Naive thymus-derived CD4-positive, alpha-beta T cell (primary cell): ENCODE measurements around the gene ALAS1. TPM values are rescaled to one million over a fixed set of nuclear protein-coding genes. Genes with fewer than 3 reads are reported as not detected.
A peak's percentile ranks its signal among the peaks of the same experiment; 100 is the strongest.

Source experiments
- ATAC-seq: fragments of 150-1000 bp; cut with Tn5 transposase; 2 replicates; pipeline ENCODE4 v1.10.0; 2021; ENCODE audit warnings: mild to moderate bottlenecking, moderate library complexity
- CTCF ChIA-PET: fragments of 350-600 bp; sonication (Branson Sonifier 250); formaldehyde crosslinking; loops from one replicate; lab custom pipeline; 2021; ENCODE audit warnings: antibody characterized with exemption; lab: Charles Lee
- POLR2A ChIA-PET: fragments of 350-600 bp; sonication (Branson Sonifier 250); formaldehyde crosslinking; loops from one replicate; lab custom pipeline; 2021; ENCODE audit warnings: antibody characterized with exemption, inconsistent platforms; lab: Charles Lee
- DNase-seq, 9 donors: peaks; one replicate each; pipeline versions ENCODE4 v3.0.0 to v3.0.0-alpha.2; 2020 to 2022; ENCODE audit warnings: mixed read lengths in 1 of 9
- H3K27ac ChIP-seq: one replicate; pipeline ENCODE4 v1.7.0; 2013; ENCODE audit warnings: mild to moderate bottlenecking, low read depth, low read length, moderate library complexity
- H3K27me3 ChIP-seq, 2 donors: one replicate each; pipeline ENCODE4 v1.7.0; 2013; ENCODE audit warnings: low read length in 2 of 2, mild to moderate bottlenecking in 2 of 2, moderate library complexity in 2 of 2; ENCODE audit not compliant: control insufficient read depth in 2 of 2, insufficient read depth in 2 of 2
- H3K36me3 ChIP-seq, 3 experiments: 1 replicate in 2 of 3; 2 replicates in 1 of 3; pipeline ENCODE4 v1.7.0; 2013; ENCODE audit warnings: low read length in 3 of 3, mild to moderate bottlenecking in 3 of 3, moderate library complexity in 1 of 3; ENCODE audit not compliant: insufficient read depth in 3 of 3, control insufficient read depth in 2 of 3
- H3K4me1 ChIP-seq, 2 donors: one replicate each; pipeline ENCODE4 v1.7.0; 2013; ENCODE audit warnings: low read length in 2 of 2, mild to moderate bottlenecking in 2 of 2, moderate library complexity in 1 of 2; ENCODE audit not compliant: control insufficient read depth in 2 of 2, insufficient read depth in 2 of 2
- H3K4me3 ChIP-seq: 2 replicates; pipeline ENCODE4 v1.7.0; 2013; ENCODE audit warnings: mild to moderate bottlenecking, low read length
- H3K9me3 ChIP-seq, 3 experiments: 1 replicate in 2 of 3; 2 replicates in 1 of 3; pipeline ENCODE4 v1.7.0; 2013; ENCODE audit warnings: low read length in 3 of 3; ENCODE audit not compliant: control insufficient read depth in 2 of 3
- H3K27ac Mint-ChIP-seq, 9 donors: one replicate each; pipeline ENCODE4 v1.8.0; 2020 to 2022; ENCODE audit warnings: mixed read lengths in 9 of 9, mild to moderate bottlenecking in 8 of 9, moderate library complexity in 5 of 9, inconsistent platforms in 2 of 9
- H3K27me3 Mint-ChIP-seq, 5 donors: one replicate each; pipeline ENCODE4 v1.8.0; 2021 to 2022; ENCODE audit warnings: mixed read lengths in 5 of 5, mild to moderate bottlenecking in 1 of 5
- H3K36me3 Mint-ChIP-seq, 5 donors: one replicate each; pipeline ENCODE4 v1.8.0; 2020 to 2022; ENCODE audit warnings: mixed read lengths in 5 of 5, mild to moderate bottlenecking in 3 of 5, inconsistent platforms in 1 of 5
- H3K4me1 Mint-ChIP-seq, 7 donors: one replicate each; pipeline ENCODE4 v1.8.0; 2020 to 2022; ENCODE audit warnings: mixed read lengths in 7 of 7, mild to moderate bottlenecking in 3 of 7, inconsistent platforms in 1 of 7
- H3K4me3 Mint-ChIP-seq, 10 donors: one replicate each; pipeline ENCODE4 v1.8.0; 2020 to 2022; ENCODE audit warnings: mild to moderate bottlenecking in 10 of 10, mixed read lengths in 10 of 10, moderate library complexity in 6 of 10, inconsistent platforms in 2 of 10
- H3K9me3 Mint-ChIP-seq, 11 donors: one replicate each; pipeline ENCODE4 v1.8.0; 2020 to 2022; ENCODE audit warnings: mixed read lengths in 11 of 11, mild to moderate bottlenecking in 4 of 11, inconsistent platforms in 1 of 11, moderate library complexity in 1 of 11
- intact Hi-C, 2 donors: fragments of 100-400 bp; cut with micrococcal nuclease; formaldehyde crosslinking; loops; one replicate each; pipeline ENCODE4 v1.15.1; 2023
- polyA plus RNA-seq, 2 donors: library from polyadenylated mRNA; unstranded; fragments of 300-500 nt; fragmentation: Illumina TruSeq; gene quantifications; one replicate each; pipeline ENCODE4 v1.2.3, GENCODE V29; 2021
- total RNA-seq, 6 experiments: library from RNA in 5 of 6; stranded (reverse) in 5 of 6; gene quantifications; 1 replicate in 5 of 6; 2 replicates in 1 of 6; pipeline ENCODE4 v1.2.3 and lab custom pipeline; 2021 to 2026

ALAS1 gene
- total and polyA plus RNA-seq, 7 experiments from 2014 or later, result 12.6 to 74.3 (median 27.4) TPM

- ATAC-seq, result no peak
- peak overlapping the region; percentile 62 for H3K27ac ChIP-seq
- H3K27me3 ChIP-seq, result no peaks in the 10 kb centered on the region
- peak overlapping the region in 3 of 10 donors; percentile 41 to 87 (median 83) for H3K4me3 Mint-ChIP-seq
- no peaks in the 10 kb centered on the region for H3K27me3 Mint-ChIP-seq
- no peak overlapping the region for H3K4me3 ChIP-seq
- CTCF ChIA-PET, result interaction anchor here (0.6 to 5.1 kb wide), 5 partner anchors 10 to 112 kb away, joined by 3 to 40 read pairs (median 4); no protein-coding TSS in a partner anchor
- DNase-seq, result no peak
- no peaks in the 10 kb centered on the region for H3K9me3 Mint-ChIP-seq
- peaks cover 0 to 23% (median 6%) of the 10 kb centered on the region in 5 donors for H3K36me3 Mint-ChIP-seq
- peaks cover 49 to 66% (median 58%) of the 10 kb centered on the region in 7 donors for H3K4me1 Mint-ChIP-seq
- intact Hi-C loops, result loop anchor here in 1 of 2 donors (10.0 kb wide), 1 partner anchor 72 kb away; the partner anchor contains the start of gene POC1A
- H3K4me1 ChIP-seq, result peaks cover 24 to 51% of the 10 kb centered on the region in 2 donors
- peak overlapping the region in 8 of 9 donors; percentile 75 to 93 (median 86) for H3K27ac Mint-ChIP-seq
- POLR2A ChIA-PET, result interaction anchor here (1.7 to 46.3 kb wide), 2 partner anchors 10 to 57 kb away, joined by 5 to 1418 read pairs; partner anchors contain the start of genes GLYCTK and WDR82
- peaks cover 5 to 46% (median 23%) of the 10 kb centered on the region in 3 experiments for H3K36me3 ChIP-seq
- H3K9me3 ChIP-seq, result no peaks in the 10 kb centered on the region
Observed at GRCh38 chr3:52227117-52227516, 29.2 kb downstream of the ALAS1 start.

GRCh38 chr3:52227766-52228165 is 29.8 kb downstream of the ALAS1 start:
- CTCF ChIA-PET, result interaction anchor here (0.6 to 5.1 kb wide), 4 partner anchors 55 to 112 kb away, joined by 3 to 40 read pairs (median 4); no protein-coding TSS in a partner anchor
- no peak overlapping the region for H3K4me3 ChIP-seq
- peaks cover 0 to 23% (median 6%) of the 10 kb centered on the region in 5 donors for H3K36me3 Mint-ChIP-seq
- DNase-seq, result no peak
- intact Hi-C loops, result loop anchor here in 1 of 2 donors (10.0 kb wide), 1 partner anchor 73 kb away; the partner anchor contains the start of gene POC1A
- H3K27ac Mint-ChIP-seq, result peak overlapping the region in 8 of 9 donors; percentile 51 to 93 (median 80)
- no peak overlapping the region for H3K4me3 Mint-ChIP-seq
- no peaks in the 10 kb centered on the region for H3K27me3 ChIP-seq
- peaks cover 46 to 64% (median 58%) of the 10 kb centered on the region in 7 donors for H3K4me1 Mint-ChIP-seq
- peaks cover 5 to 52% (median 25%) of the 10 kb centered on the region in 3 experiments for H3K36me3 ChIP-seq
- POLR2A ChIA-PET, result interaction anchor here (46.3 kb wide), 1 partner anchor 56 kb away, joined by 1418 read pairs; the partner anchor contains the start of genes GLYCTK and WDR82
- no peaks in the 10 kb centered on the region for H3K9me3 Mint-ChIP-seq
- H3K9me3 ChIP-seq, result no peaks in the 10 kb centered on the region
- H3K27ac ChIP-seq, result no peak overlapping the region
- no peaks in the 10 kb centered on the region for H3K27me3 Mint-ChIP-seq
- ATAC-seq, result no peak
- peaks cover 19 to 51% of the 10 kb centered on the region in 2 donors for H3K4me1 ChIP-seq

DNA sequence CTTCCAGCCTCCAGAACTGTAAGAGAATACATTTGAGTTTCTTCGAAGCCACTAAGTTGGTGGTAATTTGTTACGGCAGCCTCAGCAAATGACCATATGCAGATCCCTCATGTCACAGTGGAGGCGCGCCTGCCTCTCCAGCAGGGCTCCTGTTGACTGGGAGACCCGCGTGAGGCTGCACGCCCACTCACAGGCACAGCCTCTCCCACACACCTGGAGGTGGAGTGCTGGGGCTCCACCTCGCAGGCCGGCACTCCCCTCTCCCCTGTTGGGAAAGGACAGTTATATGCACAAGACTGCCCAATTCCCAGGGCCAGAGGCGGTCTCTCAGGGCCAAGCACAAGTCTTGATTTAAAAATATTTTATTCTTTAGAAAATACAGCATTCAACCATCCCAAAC is 30.3 kb downstream of the ALAS1 start:
- ChIA-PET POLR2A (interaction anchor here (46.3 kb wide), 1 partner anchor 56 kb away, joined by 1418 read pairs; the partner anchor contains the start of genes GLYCTK and WDR82), CTCF (interaction anchor here (5.1 kb wide), 1 partner anchor 111 kb away, joined by 40 read pairs; no protein-coding TSS in a partner anchor)
- no peak for ATAC-seq

GRCh38 chr3:52228751-52229291 is 30.9 kb downstream of the ALAS1 start:
- H3K27ac Mint-ChIP-seq, result no peak overlapping the region
- no peaks in the 10 kb centered on the region for H3K9me3 Mint-ChIP-seq
- H3K4me1 ChIP-seq, result peaks cover 10 to 47% of the 10 kb centered on the region in 2 donors
- H3K36me3 ChIP-seq, result peaks cover 5 to 60% (median 25%) of the 10 kb centered on the region in 3 experiments
- CTCF ChIA-PET, result interaction anchor here (0.6 to 0.7 kb wide), 2 partner anchors 23 to 74 kb away, joined by 3 read pairs; no protein-coding TSS in a partner anchor
- peaks cover 0 to 16% (median 6%) of the 10 kb centered on the region in 5 donors for H3K36me3 Mint-ChIP-seq
- H3K27me3 Mint-ChIP-seq, result no peaks in the 10 kb centered on the region
- no peak overlapping the region for H3K27ac ChIP-seq
- intact Hi-C loops, result loop anchor here in 1 of 2 donors (10.0 kb wide), 1 partner anchor 74 kb away; the partner anchor contains the start of gene POC1A
- no peak for ATAC-seq
- H3K4me3 Mint-ChIP-seq, result no peak overlapping the region
- H3K4me3 ChIP-seq, result no peak overlapping the region
- no peaks in the 10 kb centered on the region for H3K27me3 ChIP-seq
- POLR2A ChIA-PET, result interaction anchor here (7.8 to 46.3 kb wide), 2 partner anchors 6 to 55 kb away, joined by 54 to 1418 read pairs; partner anchors contain the start of genes GLYCTK, TLR9 and WDR82
- H3K4me1 Mint-ChIP-seq, result peaks cover 43 to 64% (median 58%) of the 10 kb centered on the region in 7 donors
- no peaks in the 10 kb centered on the region for H3K9me3 ChIP-seq
- DNase-seq, result no peak

More for the DNA sequence above, 30.3 kb downstream of the ALAS1 start:
- intact Hi-C loops, result loop anchor here in 1 of 2 donors (10.0 kb wide), 1 partner anchor 73 kb away; the partner anchor contains the start of gene POC1A
- no peak overlapping the region for H3K4me3 Mint-ChIP-seq
- Histone ChIP-seq H3K4me1 (peaks cover 14 to 51% of the 10 kb centered on the region in 2 donors), H3K9me3 (no peaks in the 10 kb centered on the region), H3K4me3 (no peak overlapping the region), H3K27me3 (no peaks in the 10 kb centered on the region), H3K36me3 (peaks cover 5 to 57% (median 25%) of the 10 kb centered on the region in 3 experiments), H3K27ac (no peak overlapping the region)
- peaks cover 43 to 64% (median 58%) of the 10 kb centered on the region in 7 donors for H3K4me1 Mint-ChIP-seq
- H3K36me3 Mint-ChIP-seq, result peaks cover 0 to 22% (median 6%) of the 10 kb centered on the region in 5 donors
- DNase-seq, result no peak
- no peaks in the 10 kb centered on the region for H3K27me3 Mint-ChIP-seq
- H3K9me3 Mint-ChIP-seq, result no peaks in the 10 kb centered on the region
- peak overlapping the region in 6 of 9 donors; percentile 51 to 92 (median 76) for H3K27ac Mint-ChIP-seq

DNA sequence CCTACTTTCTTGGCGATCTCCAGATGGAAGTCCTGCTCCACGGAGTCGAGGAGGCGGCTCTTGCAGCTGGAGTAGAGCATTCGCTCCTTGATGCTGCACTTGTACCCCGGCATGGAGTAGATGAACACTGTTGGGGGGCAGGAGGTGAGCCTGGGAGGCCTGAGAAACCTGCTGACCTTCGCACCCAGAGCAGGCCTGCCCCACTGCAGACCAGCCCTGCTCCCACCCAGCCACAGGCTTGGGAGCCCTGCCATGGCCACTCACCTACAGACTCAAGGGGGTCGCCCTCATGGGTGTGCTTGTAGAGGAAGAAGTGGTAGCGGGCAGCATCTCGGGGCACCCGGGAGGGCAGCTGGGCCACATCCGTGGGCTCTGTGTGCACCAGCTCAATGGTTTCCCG is 31.7 kb downstream of the ALAS1 start:
- peak overlapping the region in 1 of 9 donors; percentile 71 for H3K27ac Mint-ChIP-seq
- H3K9me3 Mint-ChIP-seq, result no peaks in the 10 kb centered on the region
- CTCF ChIA-PET, result interaction anchor here (0.7 to 0.8 kb wide), 2 partner anchors 22 to 110 kb away, joined by 3 read pairs; no protein-coding TSS in a partner anchor
- DNase-seq (no peak), ATAC-seq (no peak)
- Histone ChIP-seq H3K36me3 (peaks cover 5 to 68% (median 28%) of the 10 kb centered on the region in 3 experiments), H3K9me3 (no peaks in the 10 kb centered on the region), H3K27me3 (no peaks in the 10 kb centered on the region), H3K4me1 (peaks cover 10 to 40% of the 10 kb centered on the region in 2 donors), H3K4me3 (no peak overlapping the region), H3K27ac (no peak overlapping the region)
- H3K4me1 Mint-ChIP-seq, result peaks cover 42 to 63% (median 58%) of the 10 kb centered on the region in 7 donors
- no peaks in the 10 kb centered on the region for H3K27me3 Mint-ChIP-seq
- H3K4me3 Mint-ChIP-seq, result no peak overlapping the region
- intact Hi-C loops, result loop anchor here in 1 of 2 donors (10.0 kb wide), 1 partner anchor 75 kb away; the partner anchor contains the start of gene POC1A
- peaks cover 0 to 19% (median 6%) of the 10 kb centered on the region in 5 donors for H3K36me3 Mint-ChIP-seq
- POLR2A ChIA-PET, result interaction anchor here (0.5 to 46.3 kb wide), 3 partner anchors 7 to 110 kb away, joined by 3 to 1418 read pairs (median 54); partner anchors contain the start of genes GLYCTK, TLR9 and WDR82

- H3K9me3 ChIP-seq, result no peaks in the 10 kb centered on the region
- no peaks in the 10 kb centered on the region for H3K27me3 ChIP-seq
- DNase-seq (no peak), ATAC-seq (no peak)
- H3K4me3 ChIP-seq, result no peak overlapping the region
- Mint-ChIP-seq H3K36me3 (peaks cover 0 to 19% (median 6%) of the 10 kb centered on the region in 5 donors), H3K4me3 (no peak overlapping the region), H3K27ac (peak overlapping the region in 7 of 9 donors; percentile 53 to 82 (median 73)), H3K4me1 (peaks cover 40 to 65% (median 58%) of the 10 kb centered on the region in 7 donors), H3K9me3 (no peaks in the 10 kb centered on the region), H3K27me3 (no peaks in the 10 kb centered on the region)
- ChIA-PET CTCF (interaction anchor here (0.6 to 5.8 kb wide), 8 partner anchors 10 to 877 kb away, joined by 3 to 92 read pairs (median 8); partner anchors contain the start of gene GLYCTK), POLR2A (interaction anchor here (0.8 to 46.3 kb wide), 5 partner anchors 8 to 110 kb away, joined by 3 to 1418 read pairs (median 6); partner anchors contain the start of genes GLYCTK, TLR9 and WDR82)
- peaks cover 5 to 72% (median 32%) of the 10 kb centered on the region in 3 experiments for H3K36me3 ChIP-seq
- peaks cover 13 to 42% of the 10 kb centered on the region in 2 donors for H3K4me1 ChIP-seq
- intact Hi-C loops, result no loop called here
- H3K27ac ChIP-seq, result peak overlapping the region; percentile 37
Observed at GRCh38 chr3:52230461-52230860, 32.5 kb downstream of the ALAS1 start.
